ENCODE data around the gene PSMD8.
A peak's percentile ranks its signal among the peaks of the same experiment; 100 is the strongest.

Gene PSMD8

GRCh38 chr19:38350883-38351282 lies 23.5 kb upstream of the PSMD8 start:
- no peak for DNase-seq
- Mint-ChIP-seq H3K4me1 (peaks cover 19% of the 10 kb centered on the region), H3K9me3 (no peaks in the 10 kb centered on the region), H3K27ac (no peak overlapping the region), H3K36me3 (ENCODE audit: low read depth) (no peaks in the 10 kb centered on the region), H3K27me3 (ENCODE audit: low read depth, poor library complexity) (peaks cover 31% of the 10 kb centered on the region), H3K4me3 (no peak overlapping the region)
- TF ChIP-seq CTCF (IDR thresholded peaks at IDR 0.05): no peak

- no peaks in the 10 kb centered on the region for H3K9me3 Mint-ChIP-seq
- TF ChIP-seq CTCF (IDR thresholded peaks at IDR 0.05): no peak
- no peak overlapping the region for H3K27ac Mint-ChIP-seq
- H3K27me3 Mint-ChIP-seq (ENCODE audit: low read depth, poor library complexity): peaks cover 37% of the 10 kb centered on the region
- H3K4me3 Mint-ChIP-seq: no peak overlapping the region
- DNase-seq: no peak
- peaks cover 19% of the 10 kb centered on the region for H3K4me1 Mint-ChIP-seq
- no peaks in the 10 kb centered on the region for H3K36me3 Mint-ChIP-seq (ENCODE audit: low read depth)
Measured at GRCh38 chr19:38351865-38352395, 22.4 kb upstream of the PSMD8 start.

GRCh38 chr19:38352611-38353010 lies 21.8 kb upstream of the PSMD8 start:
- Mint-ChIP-seq H3K27me3 (ENCODE audit: low read depth, poor library complexity) (peaks cover 43% of the 10 kb centered on the region), H3K4me3 (peak overlapping the region; percentile 16), H3K4me1 (peaks cover 19% of the 10 kb centered on the region), H3K27ac (peak overlapping the region; percentile 37), H3K9me3 (no peaks in the 10 kb centered on the region), H3K36me3 (ENCODE audit: low read depth) (no peaks in the 10 kb centered on the region)
- no peak for TF ChIP-seq CTCF (IDR thresholded peaks at IDR 0.05)
- no peak for DNase-seq

GRCh38 chr19:38355728-38356725 lies 18.3 kb upstream of the PSMD8 start:
- Mint-ChIP-seq H3K27me3 (ENCODE audit: low read depth, poor library complexity) (peaks cover 64% of the 10 kb centered on the region), H3K36me3 (ENCODE audit: low read depth) (no peaks in the 10 kb centered on the region), H3K4me1 (peaks cover 27% of the 10 kb centered on the region), H3K27ac (no peak overlapping the region), H3K9me3 (peaks cover 3% of the 10 kb centered on the region), H3K4me3 (no peak overlapping the region)
- no peak for DNase-seq
- no peak for TF ChIP-seq CTCF (IDR thresholded peaks at IDR 0.05)

- Mint-ChIP-seq H3K27ac (no peak overlapping the region), H3K4me3 (no peak overlapping the region), H3K9me3 (peaks cover 3% of the 10 kb centered on the region), H3K27me3 (ENCODE audit: low read depth, poor library complexity) (peaks cover 74% of the 10 kb centered on the region), H3K36me3 (ENCODE audit: low read depth) (no peaks in the 10 kb centered on the region), H3K4me1 (peaks cover 23% of the 10 kb centered on the region)
- TF ChIP-seq CTCF (IDR thresholded peaks at IDR 0.05): no peak
- DNase-seq: no peak
Measured at GRCh38 chr19:38358071-38358470, 16.3 kb upstream of the PSMD8 start.
